ENCODE measurements around the gene HMCN1.
"Not testable (repeated sequence)": the region's sequence is repeated elsewhere in the genome, so short reads cannot be mapped to it uniquely, and the experiment has no call there.

The HMCN1 gene

GRCh38 chr1:185745165-185745564 is 11.0 kb downstream of the HMCN1 start:
- no peaks in the 10 kb centered on the region for H3K4me1 ChIP-seq (ENCODE audit: control insufficient read depth, insufficient read depth, low read length)
- H3K27me3 ChIP-seq (ENCODE audit: control insufficient read depth, insufficient read depth, low read length): no peaks in the 10 kb centered on the region
- H3K9ac ChIP-seq (ENCODE audit: low read length): no peak overlapping the region
- no peaks in the 10 kb centered on the region for H3K9me3 ChIP-seq (ENCODE audit: control insufficient read depth, low read length)
- no peaks in the 10 kb centered on the region for H3K36me3 ChIP-seq (ENCODE audit: control insufficient read depth, insufficient read depth, low read length)
- H3K4me3 ChIP-seq (ENCODE audit: low read length): no peak overlapping the region

GRCh38 chr1:185759061-185759460 is 24.9 kb downstream of the HMCN1 start:
- H3K4me1 ChIP-seq (ENCODE audit: control insufficient read depth, insufficient read depth, low read length): no peaks in the 10 kb centered on the region
- no peaks in the 10 kb centered on the region for H3K9me3 ChIP-seq (ENCODE audit: control insufficient read depth, low read length)
- H3K36me3 ChIP-seq (ENCODE audit: control insufficient read depth, insufficient read depth, low read length): no peaks in the 10 kb centered on the region
- H3K4me3 ChIP-seq (ENCODE audit: low read length): no peak overlapping the region
- no peak overlapping the region for H3K9ac ChIP-seq (ENCODE audit: low read length)
- H3K27me3 ChIP-seq (ENCODE audit: control insufficient read depth, insufficient read depth, low read length): no peaks in the 10 kb centered on the region

- Histone ChIP-seq H3K9me3 (ENCODE audit: control insufficient read depth, low read length) (no peaks in the 10 kb centered on the region), H3K9ac (ENCODE audit: low read length) (no peak overlapping the region)
These were observed 27.6 kb downstream of the HMCN1 start for GRCh38 chr1:185761841-185762240.

GRCh38 chr1:185767508-185768120 is 33.4 kb downstream of the HMCN1 start:
- H3K4me3 ChIP-seq (ENCODE audit: low read length): no peak overlapping the region
- H3K4me1 ChIP-seq (ENCODE audit: control insufficient read depth, insufficient read depth, low read length): no peaks in the 10 kb centered on the region
- H3K9ac ChIP-seq (ENCODE audit: low read length): no peak overlapping the region
- no peaks in the 10 kb centered on the region for H3K36me3 ChIP-seq (ENCODE audit: control insufficient read depth, insufficient read depth, low read length)
- H3K9me3 ChIP-seq (ENCODE audit: control insufficient read depth, low read length): no peaks in the 10 kb centered on the region
- no peaks in the 10 kb centered on the region for H3K27me3 ChIP-seq (ENCODE audit: control insufficient read depth, insufficient read depth, low read length)

More at GRCh38 chr1:185761841-185762240, 27.6 kb downstream of the HMCN1 start:
- Histone ChIP-seq H3K27me3 (ENCODE audit: control insufficient read depth, insufficient read depth, low read length) (no peaks in the 10 kb centered on the region), H3K4me1 (ENCODE audit: control insufficient read depth, insufficient read depth, low read length) (no peaks in the 10 kb centered on the region), H3K4me3 (ENCODE audit: low read length) (no peak overlapping the region), H3K36me3 (ENCODE audit: control insufficient read depth, insufficient read depth, low read length) (no peaks in the 10 kb centered on the region)

- no peak overlapping the region for H3K4me3 ChIP-seq (ENCODE audit: low read length)
- H3K9ac ChIP-seq (ENCODE audit: low read length): no peak overlapping the region
- no peaks in the 10 kb centered on the region for H3K36me3 ChIP-seq (ENCODE audit: control insufficient read depth, insufficient read depth, low read length)
- H3K9me3 ChIP-seq (ENCODE audit: control insufficient read depth, low read length): no peaks in the 10 kb centered on the region
- no peaks in the 10 kb centered on the region for H3K27me3 ChIP-seq (ENCODE audit: control insufficient read depth, insufficient read depth, low read length)
- H3K4me1 ChIP-seq (ENCODE audit: control insufficient read depth, insufficient read depth, low read length): no peaks in the 10 kb centered on the region
These were observed 34.2 kb downstream of the HMCN1 start for GRCh38 chr1:185768371-185768770.

GRCh38 chr1:185769136-185769535 is 34.9 kb downstream of the HMCN1 start:
- H3K4me3 ChIP-seq (ENCODE audit: low read length): no peak overlapping the region
- no peaks in the 10 kb centered on the region for H3K27me3 ChIP-seq (ENCODE audit: control insufficient read depth, insufficient read depth, low read length)
- no peaks in the 10 kb centered on the region for H3K9me3 ChIP-seq (ENCODE audit: control insufficient read depth, low read length)
- H3K36me3 ChIP-seq (ENCODE audit: control insufficient read depth, insufficient read depth, low read length): no peaks in the 10 kb centered on the region
- H3K4me1 ChIP-seq (ENCODE audit: control insufficient read depth, insufficient read depth, low read length): no peaks in the 10 kb centered on the region
- no peak overlapping the region for H3K9ac ChIP-seq (ENCODE audit: low read length)

- Histone ChIP-seq H3K4me3 (ENCODE audit: low read length) (no peak overlapping the region), H3K9me3 (ENCODE audit: control insufficient read depth, low read length) (no peaks in the 10 kb centered on the region), H3K27me3 (ENCODE audit: control insufficient read depth, insufficient read depth, low read length) (no peaks in the 10 kb centered on the region), H3K36me3 (ENCODE audit: control insufficient read depth, insufficient read depth, low read length) (no peaks in the 10 kb centered on the region), H3K9ac (ENCODE audit: low read length) (no peak overlapping the region), H3K4me1 (ENCODE audit: control insufficient read depth, insufficient read depth, low read length) (no peaks in the 10 kb centered on the region)
These were observed 40.2 kb downstream of the HMCN1 start for GRCh38 chr1:185774394-185774793.

- no peak overlapping the region for H3K4me3 ChIP-seq (ENCODE audit: low read length)
These were observed 41.3 kb downstream of the HMCN1 start for GRCh38 chr1:185775501-185775900.

GRCh38 chr1:185776522-185776921 is 42.3 kb downstream of the HMCN1 start:
- Histone ChIP-seq H3K36me3 (ENCODE audit: control insufficient read depth, insufficient read depth, low read length) (no peaks in the 10 kb centered on the region), H3K4me3 (ENCODE audit: low read length) (no peak overlapping the region), H3K4me1 (ENCODE audit: control insufficient read depth, insufficient read depth, low read length) (no peaks in the 10 kb centered on the region), H3K9ac (ENCODE audit: low read length) (no peak overlapping the region), H3K27me3 (ENCODE audit: control insufficient read depth, insufficient read depth, low read length) (no peaks in the 10 kb centered on the region), H3K9me3 (ENCODE audit: control insufficient read depth, low read length) (no peaks in the 10 kb centered on the region)

More at GRCh38 chr1:185775501-185775900, 41.3 kb downstream of the HMCN1 start:
- H3K27me3 ChIP-seq (ENCODE audit: control insufficient read depth, insufficient read depth, low read length): no peaks in the 10 kb centered on the region
- no peaks in the 10 kb centered on the region for H3K4me1 ChIP-seq (ENCODE audit: control insufficient read depth, insufficient read depth, low read length)
- no peaks in the 10 kb centered on the region for H3K36me3 ChIP-seq (ENCODE audit: control insufficient read depth, insufficient read depth, low read length)
- H3K9me3 ChIP-seq (ENCODE audit: control insufficient read depth, low read length): no peaks in the 10 kb centered on the region
- H3K9ac ChIP-seq (ENCODE audit: low read length): no peak overlapping the region

- not testable (repeated sequence) for H3K9ac ChIP-seq (ENCODE audit: low read length); H3K4me3 ChIP-seq (ENCODE audit: low read length); H3K4me1 ChIP-seq (ENCODE audit: control insufficient read depth, insufficient read depth, low read length); H3K36me3 ChIP-seq (ENCODE audit: control insufficient read depth, insufficient read depth, low read length); H3K9me3 ChIP-seq (ENCODE audit: control insufficient read depth, low read length); H3K27me3 ChIP-seq (ENCODE audit: control insufficient read depth, insufficient read depth, low read length)
These were observed 49.7 kb downstream of the HMCN1 start for GRCh38 chr1:185783860-185784259.

GRCh38 chr1:185785586-185785985 is 51.4 kb downstream of the HMCN1 start:
- no peaks in the 10 kb centered on the region for H3K36me3 ChIP-seq (ENCODE audit: control insufficient read depth, insufficient read depth, low read length)
- H3K27me3 ChIP-seq (ENCODE audit: control insufficient read depth, insufficient read depth, low read length): no peaks in the 10 kb centered on the region
- no peak overlapping the region for H3K4me3 ChIP-seq (ENCODE audit: low read length)
- no peaks in the 10 kb centered on the region for H3K4me1 ChIP-seq (ENCODE audit: control insufficient read depth, insufficient read depth, low read length)
- H3K9me3 ChIP-seq (ENCODE audit: control insufficient read depth, low read length): no peaks in the 10 kb centered on the region
- H3K9ac ChIP-seq (ENCODE audit: low read length): no peak overlapping the region

GRCh38 chr1:185786524-185786923 is 52.3 kb downstream of the HMCN1 start:
- H3K4me3 ChIP-seq (ENCODE audit: low read length): no peak overlapping the region
- no peaks in the 10 kb centered on the region for H3K4me1 ChIP-seq (ENCODE audit: control insufficient read depth, insufficient read depth, low read length)
- no peaks in the 10 kb centered on the region for H3K36me3 ChIP-seq (ENCODE audit: control insufficient read depth, insufficient read depth, low read length)
- H3K27me3 ChIP-seq (ENCODE audit: control insufficient read depth, insufficient read depth, low read length): no peaks in the 10 kb centered on the region
- H3K9me3 ChIP-seq (ENCODE audit: control insufficient read depth, low read length): no peaks in the 10 kb centered on the region
- no peak overlapping the region for H3K9ac ChIP-seq (ENCODE audit: low read length)

- no peak overlapping the region for H3K9ac ChIP-seq (ENCODE audit: low read length)
- H3K9me3 ChIP-seq (ENCODE audit: control insufficient read depth, low read length): no peaks in the 10 kb centered on the region
- no peaks in the 10 kb centered on the region for H3K4me1 ChIP-seq (ENCODE audit: control insufficient read depth, insufficient read depth, low read length)
- no peaks in the 10 kb centered on the region for H3K27me3 ChIP-seq (ENCODE audit: control insufficient read depth, insufficient read depth, low read length)
- no peak overlapping the region for H3K4me3 ChIP-seq (ENCODE audit: low read length)
- H3K36me3 ChIP-seq (ENCODE audit: control insufficient read depth, insufficient read depth, low read length): no peaks in the 10 kb centered on the region
These were observed 53.0 kb downstream of the HMCN1 start for GRCh38 chr1:185787238-185787637.
